Right renal cortex interstitium (tissue), 3 donors: Measurements from ENCODE around the gene ENO1. TPM values are rescaled to one million over a fixed set of nuclear protein-coding genes. Genes with fewer than 3 reads are reported as not detected.

Source experiments
- DNase-seq, 3 donors: peaks; one replicate each; pipeline ENCODE4 v3.0.0-alpha.2; 2013; ENCODE audit warnings: low read depth in 3 of 3, low spot score in 2 of 3
- polyA plus RNA-seq, 3 donors: library from polyadenylated mRNA; unstranded; fragments of 120-200 nt; gene quantifications; one replicate each; pipeline ENCODE4 v1.2.1, GENCODE V29; 2013; ENCODE audit not compliant: insufficient read length in 3 of 3

The ENO1 gene
- polyA plus RNA-seq, 3 donors, result 871 to 964 (median 929) TPM

DNA sequence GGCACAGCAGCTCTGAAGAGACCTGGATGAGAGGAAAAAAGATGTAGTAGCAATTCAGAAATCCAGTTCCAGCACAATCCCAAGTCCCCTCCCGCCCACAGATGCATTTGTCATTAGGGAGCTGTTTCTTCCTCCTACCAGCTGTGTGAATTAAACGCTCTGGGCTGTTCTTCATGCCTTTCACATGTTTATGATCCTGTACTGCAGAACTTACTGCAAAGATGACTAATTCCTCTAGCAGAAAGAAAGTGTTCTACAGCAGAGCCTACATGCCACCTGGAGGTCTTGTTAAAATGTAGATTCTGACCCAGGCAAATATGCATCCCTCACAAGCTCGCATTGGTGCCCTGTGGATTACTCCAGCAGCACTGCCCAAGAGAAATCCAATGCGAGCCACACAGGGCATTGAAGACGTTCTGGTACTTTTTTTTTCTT, 6.5 kb downstream of the ENO1 start:
- DNase-seq, result no peak

DNA sequence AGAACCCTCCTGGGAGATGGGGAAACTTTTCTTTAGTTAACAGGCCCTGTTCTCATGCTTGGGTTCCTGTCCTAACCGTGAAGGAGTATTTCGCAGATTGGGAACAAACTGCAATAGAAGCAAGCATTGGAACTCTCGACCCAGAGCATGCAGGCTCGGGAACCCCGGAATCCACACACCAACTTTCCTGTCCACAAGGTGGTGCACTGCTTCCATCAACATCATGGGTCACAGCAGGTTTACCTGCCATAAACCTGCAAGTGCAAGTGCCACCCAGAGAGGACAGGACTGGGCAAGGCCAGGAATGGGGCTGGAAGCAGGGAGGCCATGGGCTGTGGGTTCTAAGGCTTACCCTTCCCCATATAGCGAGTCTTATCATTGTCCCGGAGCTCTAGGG, 6.9 kb downstream of the ENO1 start:
- DNase-seq, result no peak

DNA sequence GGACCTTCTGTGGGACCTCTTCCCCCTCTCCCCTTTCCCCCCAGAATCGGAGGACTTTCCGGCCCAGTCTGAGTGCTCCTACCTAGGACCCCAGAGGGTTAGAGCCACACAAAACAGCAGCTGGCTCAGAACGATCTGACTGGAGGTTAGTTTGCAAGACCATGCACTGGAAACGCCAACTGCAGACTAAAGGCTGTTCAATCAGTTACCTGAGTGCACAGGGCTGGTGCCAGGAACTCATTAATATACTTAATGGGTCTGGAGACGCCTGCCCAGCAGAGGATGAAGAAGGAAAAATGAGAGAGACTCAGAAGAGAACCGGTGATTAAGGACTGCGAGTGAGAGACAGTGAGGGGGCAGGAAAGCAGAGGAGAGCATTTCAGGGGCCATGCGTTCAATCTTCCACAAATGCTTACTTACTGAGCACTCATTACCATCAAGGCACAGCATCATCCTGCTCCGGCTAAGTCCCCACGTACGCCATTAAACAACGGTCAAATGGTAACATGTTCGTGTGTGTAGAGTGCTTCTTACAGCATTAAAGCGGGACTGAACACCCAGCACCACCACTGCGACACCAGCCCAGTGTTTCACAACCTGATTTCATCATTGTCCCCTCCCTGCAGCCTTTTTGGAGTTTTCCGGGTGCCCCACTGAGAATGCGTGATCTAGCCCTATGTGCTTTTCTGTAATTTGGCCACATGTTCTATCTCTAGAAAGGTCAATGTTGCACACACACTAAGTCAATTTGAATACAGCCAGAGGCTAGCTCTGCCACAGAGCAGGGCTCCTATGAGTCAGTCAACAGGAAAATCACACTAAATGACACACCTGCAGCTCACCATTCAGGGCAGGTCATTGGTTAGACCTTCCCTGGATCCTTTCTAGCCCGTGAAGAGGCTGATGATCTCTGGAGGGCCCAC, 7.6 kb downstream of the ENO1 start:
- no peak for DNase-seq

DNA sequence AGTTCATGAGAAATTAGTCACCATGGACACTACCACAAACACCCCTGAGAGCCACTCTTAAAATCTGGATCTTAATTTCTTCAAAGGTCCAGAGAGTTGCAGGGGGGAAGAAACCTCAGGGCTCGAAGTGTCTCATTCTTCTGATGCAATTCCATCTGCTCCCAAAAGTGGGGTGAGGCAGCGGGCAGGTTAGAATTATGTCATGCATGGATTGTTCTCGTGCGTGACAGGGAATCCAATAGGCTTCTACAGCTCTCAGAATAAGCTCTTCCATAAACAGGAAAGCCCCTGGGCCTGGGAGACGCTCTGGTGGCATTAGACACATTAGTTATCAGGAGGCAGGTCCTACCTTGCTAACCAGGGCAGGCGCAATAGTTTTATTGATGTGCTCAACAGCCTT, 8.4 kb downstream of the ENO1 start:
- no peak for DNase-seq

DNA sequence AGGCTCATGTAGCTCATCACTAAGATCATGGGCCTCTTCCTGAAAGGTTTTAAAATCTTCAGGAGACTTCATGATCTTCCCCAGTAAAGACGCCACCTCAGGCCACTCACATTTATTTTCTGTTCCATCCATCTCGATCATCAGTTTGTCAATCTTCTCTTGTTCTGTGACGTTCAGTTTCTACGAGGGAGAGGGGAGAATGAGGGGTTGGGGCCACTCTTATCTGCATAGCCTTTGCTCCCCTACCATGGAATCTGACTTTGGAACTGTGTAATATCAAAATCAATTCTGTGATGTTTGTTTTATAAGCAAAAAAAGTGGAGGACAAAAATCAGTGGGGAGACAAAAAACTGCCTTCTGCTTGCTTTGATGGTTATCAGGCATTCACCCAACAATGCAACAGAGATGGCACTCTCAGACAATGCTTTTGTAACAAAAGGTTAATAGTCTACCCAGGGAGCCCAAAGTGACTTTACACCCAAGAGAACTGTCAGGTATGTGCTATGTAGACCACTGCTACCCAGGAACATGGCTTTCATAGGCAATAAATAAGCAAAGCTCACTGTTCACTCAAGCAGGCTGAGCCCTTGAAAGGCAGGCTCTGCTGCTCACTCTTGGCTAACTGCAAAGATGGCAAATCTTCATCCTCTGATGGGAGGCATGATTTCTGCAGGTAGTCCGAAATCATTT, 10.5 kb downstream of the ENO1 start:
- no peak for DNase-seq

DNA sequence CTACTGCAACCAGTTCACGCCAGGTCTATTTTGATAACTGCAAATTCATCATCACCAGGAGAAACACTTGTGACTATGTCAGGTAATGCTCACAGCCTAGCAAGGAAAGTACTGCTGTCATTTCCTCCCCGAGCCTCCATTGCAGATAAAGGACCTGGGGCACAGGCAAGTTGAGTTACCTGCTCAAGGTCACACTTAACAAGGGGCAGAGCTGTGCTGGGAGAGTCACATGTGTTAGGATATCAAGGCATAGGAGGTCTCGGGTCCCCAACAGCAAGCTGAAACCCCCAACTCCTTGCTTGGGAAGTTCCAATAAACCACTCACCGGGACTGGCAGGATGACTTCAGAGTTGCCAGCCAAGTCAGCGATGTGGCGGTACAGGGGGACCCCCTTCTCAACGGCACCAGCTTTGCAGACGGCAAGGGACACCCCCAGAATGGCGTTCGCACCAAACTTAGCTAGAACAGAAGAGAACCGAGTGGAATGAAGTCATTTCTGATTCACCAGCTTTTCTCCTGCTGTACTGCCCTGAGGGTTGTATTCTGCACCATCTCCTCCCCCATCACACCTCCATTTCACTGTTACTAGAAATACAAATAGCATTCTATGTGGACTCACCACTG, 11.6 kb downstream of the ENO1 start:
- no peak for DNase-seq

DNA sequence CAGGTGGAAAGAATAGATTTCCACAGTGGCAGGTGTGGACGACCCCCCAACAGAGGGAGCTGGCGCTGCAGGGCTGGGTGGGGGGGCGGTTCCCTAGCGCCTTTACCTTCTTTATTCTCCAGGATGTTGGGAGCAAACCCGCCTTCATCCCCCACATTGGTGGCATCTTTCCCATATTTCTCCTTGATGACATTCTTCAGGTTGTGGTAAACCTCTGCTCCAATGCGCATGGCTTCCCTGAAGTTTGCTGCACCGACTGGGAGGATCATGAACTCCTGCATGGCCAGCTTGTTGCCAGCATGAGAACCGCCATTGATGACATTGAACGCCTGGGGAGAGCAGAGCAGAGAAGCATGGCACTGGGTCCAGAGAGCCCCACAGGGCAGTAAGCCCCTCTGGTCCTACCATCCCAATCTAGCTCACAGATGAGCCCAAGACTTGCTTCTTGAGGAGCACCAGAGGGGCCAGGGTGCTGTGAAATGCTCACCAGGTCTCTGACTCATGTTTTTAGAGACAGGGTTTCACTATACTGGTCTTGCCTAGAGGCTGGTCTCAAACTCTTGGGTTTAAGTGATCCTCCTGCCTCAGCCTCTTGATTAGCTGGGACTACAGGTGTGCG, 12.2 kb downstream of the ENO1 start:
- no peak for DNase-seq

DNA sequence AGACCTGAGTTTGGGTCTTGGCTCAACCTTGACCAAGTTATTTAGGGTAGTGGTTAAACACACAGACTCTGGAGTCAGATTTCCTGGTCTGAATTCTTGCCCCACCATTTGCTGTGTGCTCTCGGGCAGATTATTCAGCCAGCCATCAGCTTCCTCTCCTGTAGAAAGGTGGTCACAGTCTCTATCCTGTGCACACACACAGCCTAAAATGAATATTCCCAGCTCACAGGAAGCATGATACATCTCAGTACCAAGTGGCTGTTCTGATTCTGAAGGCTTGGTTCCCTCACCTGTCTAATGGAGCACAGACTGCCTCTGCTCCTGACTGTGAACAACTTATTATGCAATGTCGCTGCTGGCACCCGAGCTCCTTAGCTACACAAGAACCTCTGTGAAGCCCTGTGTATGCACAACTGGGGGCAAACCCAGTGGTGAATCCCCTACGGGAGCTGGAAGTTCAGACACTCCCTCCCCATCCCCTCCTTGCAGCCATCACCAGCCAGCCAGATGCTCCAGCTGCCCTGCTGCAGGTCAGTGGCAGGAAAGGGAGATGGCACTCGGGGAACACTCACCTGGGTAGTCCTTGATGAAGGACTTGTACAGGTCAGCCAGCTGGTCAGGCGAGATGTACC, 13.7 kb downstream of the ENO1 start:
- DNase-seq, result no peak

DNA sequence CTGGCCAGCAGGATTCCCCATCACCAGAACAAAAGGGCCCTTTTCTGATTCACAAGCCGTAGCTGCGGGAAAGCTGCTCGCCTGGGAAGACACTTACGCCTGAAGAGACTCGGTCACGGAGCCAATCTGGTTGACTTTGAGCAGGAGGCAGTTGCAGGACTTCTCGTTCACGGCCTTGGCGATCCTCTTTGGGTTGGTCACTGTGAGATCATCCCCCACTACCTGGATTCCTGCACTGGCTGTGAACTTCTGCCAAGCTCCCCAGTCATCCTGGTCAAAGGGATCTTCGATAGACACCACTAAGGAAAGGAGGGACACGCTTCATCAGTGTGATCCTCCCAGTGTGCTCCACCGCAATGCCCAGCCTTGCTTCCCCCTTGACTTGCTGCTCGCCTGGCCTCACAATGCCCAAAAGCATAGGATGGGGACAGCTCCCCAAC, 14.7 kb downstream of the ENO1 start:
- DNase-seq, result no peak

DNA sequence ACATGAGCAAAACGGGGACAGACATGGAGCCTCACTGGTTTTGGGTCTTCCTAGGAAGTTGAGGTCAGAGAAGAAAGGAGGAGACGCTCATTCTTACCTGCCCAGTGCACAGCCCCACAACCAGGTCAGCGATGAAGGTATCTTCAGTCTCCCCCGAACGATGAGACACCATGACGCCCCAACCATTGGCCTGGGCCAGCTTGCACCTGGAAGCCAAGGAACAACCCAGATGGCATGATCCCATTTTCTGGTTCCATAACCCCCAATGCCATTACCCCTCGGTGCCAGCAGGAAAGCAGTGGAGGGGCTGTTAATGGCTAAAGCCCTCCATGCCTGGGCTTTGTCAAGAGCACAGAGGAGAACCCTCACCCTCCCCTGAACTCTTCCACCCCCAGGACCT, 15.3 kb downstream of the ENO1 start:
- no peak for DNase-seq

DNA sequence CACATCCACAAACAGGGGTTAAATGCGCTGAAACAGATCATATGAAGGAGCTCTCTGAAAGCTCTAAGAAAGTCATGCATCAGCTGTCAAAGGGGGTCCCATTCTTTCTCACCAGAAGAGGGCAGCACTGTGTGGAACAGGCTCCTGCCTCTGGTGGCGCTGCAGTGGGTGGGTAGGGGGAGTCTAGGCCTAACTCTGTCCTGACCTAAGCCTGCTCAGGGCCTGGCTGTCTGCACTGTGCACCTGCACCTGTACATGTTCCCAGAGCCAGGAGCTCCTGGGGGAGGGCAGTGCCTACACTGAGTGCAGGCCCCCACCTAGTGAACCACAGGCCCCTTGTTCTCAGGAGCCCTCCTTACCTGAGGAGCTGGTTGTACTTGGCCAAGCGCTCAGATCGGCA, 16.0 kb downstream of the ENO1 start:
- no peak for DNase-seq

DNA sequence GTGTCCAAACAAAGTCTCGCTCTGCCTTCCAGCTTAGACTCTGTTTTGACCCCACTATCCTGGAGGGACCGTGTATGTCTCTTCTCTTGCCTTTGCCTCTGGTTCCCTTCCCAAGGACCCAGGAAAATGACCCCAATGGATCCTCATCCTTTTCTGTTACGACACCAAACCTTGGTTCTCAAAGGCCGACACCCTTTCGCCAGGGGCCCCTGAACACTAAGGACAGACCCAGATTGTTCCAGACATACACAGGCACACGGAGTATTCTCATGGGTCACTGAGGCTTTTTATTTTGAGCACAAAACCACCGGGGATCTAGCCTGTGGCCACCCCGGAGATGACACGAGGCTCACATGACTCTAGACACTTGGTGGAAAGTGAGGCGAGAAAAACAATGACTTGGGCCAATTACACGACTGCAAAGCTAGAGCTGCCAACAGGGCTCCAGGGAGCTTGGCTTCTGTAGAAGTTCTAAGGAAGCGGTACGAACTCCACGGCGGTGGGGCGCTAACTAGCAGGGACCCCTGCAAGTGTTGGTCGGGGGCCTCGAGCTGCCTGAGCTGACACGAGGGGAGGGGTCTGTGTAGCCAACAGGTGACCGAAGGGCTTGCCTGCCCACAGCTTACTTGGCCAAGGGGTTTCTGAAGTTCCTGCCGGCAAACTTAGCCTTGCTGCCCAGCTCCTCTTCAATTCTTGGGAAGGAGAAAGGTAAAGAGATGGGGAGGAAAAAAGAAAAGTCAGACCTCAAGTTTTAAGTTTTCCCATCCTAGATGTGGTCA, 17.6 kb downstream of the ENO1 start:
- no peak for DNase-seq

DNA sequence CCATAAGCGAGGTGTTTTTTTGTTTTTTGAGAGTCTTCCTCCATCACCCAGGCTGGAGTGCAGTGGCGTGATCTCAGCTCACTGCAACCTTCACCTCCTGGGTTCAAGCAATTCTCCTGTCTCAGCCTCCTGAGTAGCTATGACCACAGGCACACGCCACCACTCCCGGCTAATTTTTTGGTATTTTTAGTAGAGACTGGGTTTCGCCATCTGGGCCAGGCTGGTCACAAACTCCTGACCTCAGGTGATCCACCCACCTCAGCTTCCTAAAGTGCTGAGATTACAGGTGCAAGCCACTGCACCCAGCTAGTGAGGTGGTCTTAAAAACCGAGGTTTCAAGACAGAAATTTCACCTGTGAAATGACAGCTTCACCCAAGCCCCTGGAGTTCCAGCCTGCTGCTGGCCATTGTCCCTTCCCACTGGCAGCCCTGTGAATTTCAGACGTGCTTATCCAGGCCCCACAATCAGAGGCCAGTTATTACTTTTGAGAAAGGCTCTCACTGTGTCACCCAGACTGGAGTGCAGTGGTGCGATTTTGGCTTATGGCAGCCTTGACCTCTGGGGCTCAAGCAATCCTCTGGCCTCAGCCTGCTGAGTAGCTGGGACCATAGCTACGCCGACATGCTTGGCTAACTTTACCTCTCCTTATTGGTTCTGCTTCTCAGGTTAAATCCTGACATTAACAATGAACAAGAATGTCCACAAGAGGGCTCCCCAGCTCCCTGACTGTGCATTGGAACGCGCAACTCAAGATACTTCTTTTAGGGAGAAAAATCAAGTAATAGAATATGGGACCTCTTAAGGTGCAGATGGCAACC, 19.4 kb downstream of the ENO1 start:
- DNase-seq, result peak in 1 of 3 donors; percentile 54

DNA sequence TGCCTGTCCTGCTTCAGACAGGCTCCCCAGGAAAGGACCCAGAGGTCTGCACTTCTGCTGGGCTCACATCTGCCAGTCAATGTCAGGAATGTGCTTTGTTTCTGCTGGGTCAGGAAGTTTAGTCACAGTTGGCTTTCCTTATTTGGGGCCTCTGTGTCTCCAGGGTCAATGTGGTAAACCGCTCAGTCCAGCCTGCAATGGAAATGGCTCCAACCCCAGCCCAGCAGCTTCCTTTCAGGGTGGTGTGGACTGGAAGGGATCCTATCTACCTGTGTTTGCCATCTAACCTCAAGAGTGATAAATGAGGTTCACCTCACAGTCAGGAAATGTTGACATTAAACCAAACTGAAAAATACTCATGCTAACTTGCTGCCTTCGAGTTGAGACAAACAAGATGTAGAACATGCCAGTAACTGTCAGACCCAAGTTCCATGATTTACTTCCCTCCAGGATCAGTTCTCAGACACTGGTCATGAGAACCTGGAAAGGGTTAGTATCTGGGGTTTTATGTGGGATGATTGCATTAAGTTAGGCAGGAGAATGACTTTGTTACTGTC, 20.3 kb downstream of the ENO1 start:
- no peak for DNase-seq

DNA sequence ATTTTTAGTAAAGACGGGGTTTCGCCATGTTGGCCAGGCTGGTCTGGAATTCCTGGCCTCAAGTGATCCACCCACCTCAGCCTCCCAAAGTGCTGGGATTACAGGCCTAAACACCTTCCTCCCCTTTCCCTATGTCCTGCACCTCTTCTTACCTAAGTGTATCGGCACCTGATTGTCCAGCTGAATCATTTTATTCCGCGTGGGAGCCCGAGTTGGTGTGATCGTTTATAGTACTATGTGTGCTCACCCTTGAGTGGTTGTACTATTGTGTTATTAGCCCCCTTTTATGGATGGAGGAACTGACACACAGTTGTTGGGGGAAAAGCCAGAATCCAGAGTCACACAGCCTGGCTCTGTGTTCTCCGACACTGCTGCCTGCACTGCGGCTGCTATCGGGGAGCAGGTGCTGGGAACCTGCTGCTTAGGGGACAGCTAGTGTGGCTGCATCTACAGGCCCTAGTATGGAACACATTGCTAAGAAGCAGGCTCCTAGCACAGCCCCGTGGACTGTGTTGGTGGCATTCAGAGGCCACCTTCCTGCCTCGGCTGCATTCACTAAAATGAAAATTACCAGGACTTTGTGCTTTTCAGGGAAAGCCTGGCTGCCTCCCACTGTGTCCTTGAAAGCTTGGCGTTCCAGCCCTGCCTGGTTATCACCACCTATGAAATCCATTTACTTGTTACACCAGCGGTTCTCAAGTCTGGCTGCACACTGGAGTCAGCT, 21.6 kb downstream of the ENO1 start:
- no peak for DNase-seq

DNA sequence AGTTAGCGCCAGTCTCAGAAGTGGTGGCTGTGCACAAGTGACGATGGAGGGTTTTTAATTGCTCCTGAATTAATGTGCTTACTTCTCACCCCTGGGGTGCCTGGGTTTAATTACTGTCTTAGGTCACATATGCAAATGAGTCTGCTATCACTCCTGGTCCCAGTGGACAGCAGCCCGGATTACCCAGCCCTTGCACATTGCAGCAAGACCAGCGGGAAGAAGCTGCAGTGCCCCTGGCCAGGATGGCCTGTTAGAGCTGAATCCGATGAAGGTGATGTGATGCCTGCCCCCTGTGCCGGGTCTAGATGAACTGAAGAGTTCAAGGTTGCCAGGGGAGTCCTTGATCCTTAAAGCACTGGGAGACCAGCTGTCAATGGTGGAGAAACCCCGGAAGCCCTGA, 24.2 kb downstream of the ENO1 start:
- DNase-seq, result no peak

DNA sequence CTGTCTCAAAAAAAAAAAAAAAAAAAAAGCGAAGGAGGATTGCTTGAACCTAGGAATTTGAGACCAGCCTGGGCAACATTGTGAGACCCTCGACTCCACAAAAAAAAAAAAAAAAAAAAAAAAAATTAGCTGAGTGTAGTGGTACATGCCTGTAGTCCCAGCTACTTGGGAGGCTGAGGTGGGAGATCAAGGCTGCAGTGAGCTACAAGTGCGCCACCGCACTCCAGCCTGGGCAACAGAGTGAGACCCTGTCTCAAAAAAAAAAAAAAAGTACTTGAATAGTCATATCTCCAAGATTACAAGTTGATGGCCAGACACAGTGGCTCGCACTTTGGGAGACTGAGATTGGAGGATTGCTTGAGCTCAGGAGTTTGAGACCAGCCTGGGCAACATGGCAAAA, 27.4 kb downstream of the ENO1 start:
- no peak for DNase-seq
